NCI-H1417 (cell line): ENCODE results near the gene GNPNAT1.

Source experiments
- DNase-seq, 3 experiments: peaks; one replicate each; lab custom pipeline; 2025; lab: John Stamatoyannopoulos, UW

Gene GNPNAT1

GRCh38 chr14:52791223-52792096, at the start of gene GNPNAT1:
GNPNAT1 (minus strand) TSS chr14:52791607; CDS start chr14:52784650, 6,957 bp downstream.
- peak; percentile 95 to 100 (median 100) for DNase-seq

GRCh38 chr14:52840877-52841276, 49.5 kb upstream of the GNPNAT1 start:
- DNase-seq: no peak

- DNase-seq: no peak
These were observed 46.0 kb upstream of the GNPNAT1 start for GRCh38 chr14:52837451-52837850.

GRCh38 chr14:52836063-52836462, 44.7 kb upstream of the GNPNAT1 start:
- DNase-seq: no peak

- DNase-seq: peak in 2 of 3 experiments; percentile 99 to 100
These were observed 43.9 kb upstream of the GNPNAT1 start for GRCh38 chr14:52835122-52835903.

GRCh38 chr14:52834440-52834842, 43.0 kb upstream of the GNPNAT1 start:
- peak in 2 of 3 experiments; percentile 56 to 91 for DNase-seq

- DNase-seq: no peak
These were observed 42.5 kb upstream of the GNPNAT1 start for GRCh38 chr14:52833891-52834290.

GRCh38 chr14:52829527-52830185, 38.2 kb upstream of the GNPNAT1 start:
- DNase-seq: peak; percentile 26 to 91 (median 76)

GRCh38 chr14:52827426-52827825, 36.0 kb upstream of the GNPNAT1 start:
- no peak for DNase-seq

GRCh38 chr14:52825085-52825484, 33.7 kb upstream of the GNPNAT1 start:
- DNase-seq: no peak

- no peak for DNase-seq
These were observed 33.1 kb upstream of the GNPNAT1 start for GRCh38 chr14:52824462-52824861.

- no peak for DNase-seq
These were observed 30.4 kb upstream of the GNPNAT1 start for GRCh38 chr14:52821805-52822250.

GRCh38 chr14:52808101-52808500, 16.7 kb upstream of the GNPNAT1 start:
- no peak for DNase-seq

- no peak for DNase-seq
These were observed 14.7 kb upstream of the GNPNAT1 start for GRCh38 chr14:52806115-52806514.

- no peak for DNase-seq
These were observed 11.2 kb upstream of the GNPNAT1 start for GRCh38 chr14:52802597-52802996.

- no peak for DNase-seq
These were observed 9.8 kb upstream of the GNPNAT1 start for GRCh38 chr14:52801014-52801712.

- no peak for DNase-seq
These were observed 7.4 kb upstream of the GNPNAT1 start for GRCh38 chr14:52798826-52799225.

GRCh38 chr14:52797653-52798052, 6.2 kb upstream of the GNPNAT1 start:
- DNase-seq: no peak

- DNase-seq: no peak
These were observed 1.7 kb upstream of the GNPNAT1 start for GRCh38 chr14:52793061-52793460.

- no peak for DNase-seq
These were observed 649 bp upstream of the GNPNAT1 start for GRCh38 chr14:52792097-52792415.

GRCh38 chr14:52790756-52791222, 618 bp downstream of the GNPNAT1 start:
- no peak for DNase-seq
